Astrocyte (in vitro differentiated cells and primary cell): ENCODE results near the gene PRKAR2A. TPM values are rescaled to one million over a fixed set of nuclear protein-coding genes. Genes with fewer than 3 reads are reported as not detected.

ENCODE experiments used
- DNase-seq: peaks from one replicate; pipeline ENCODE4 v3.0.0-alpha.2; 2010; ENCODE audit warnings: low read depth
- FAIRE-seq: peaks from 2 replicates; lab custom pipeline; 2011; peaks lifted over from hg19 to GRCh38; lab: Jason Lieb, UNC
- H2AFZ ChIP-seq: 2 replicates; pipeline ENCODE4 v1.6.0; 2012; ENCODE audit warnings: low read depth, low read length, inconsistent platforms
- H3K27ac ChIP-seq: 2 replicates; pipeline ENCODE4 v1.5.1; 2011; ENCODE audit warnings: low read depth, low read length, inconsistent platforms
- H3K27me3 ChIP-seq: 2 replicates; pipeline ENCODE4 v1.6.0; 2011; ENCODE audit warnings: low read length, inconsistent platforms; ENCODE audit not compliant: insufficient read depth
- H3K36me3 ChIP-seq: 2 replicates; pipeline ENCODE4 v1.5.1; 2011; ENCODE audit warnings: low read length, inconsistent platforms; ENCODE audit not compliant: insufficient read depth
- H3K4me1 ChIP-seq: 2 replicates; pipeline ENCODE4 v1.5.1; 2011; ENCODE audit warnings: low read length, inconsistent platforms; ENCODE audit not compliant: insufficient read depth
- H3K4me2 ChIP-seq: 2 replicates; pipeline ENCODE4 v1.6.0; 2012; ENCODE audit warnings: low read length, inconsistent platforms
- H3K4me3 ChIP-seq: 2 replicates; pipeline ENCODE4 v1.5.1; 2011; ENCODE audit warnings: low read depth, mild to moderate bottlenecking, low read length, inconsistent platforms; ENCODE audit not compliant: insufficient read depth
- H3K79me2 ChIP-seq: 2 replicates; pipeline ENCODE4 v1.6.0; 2012; ENCODE audit warnings: mild to moderate bottlenecking, low read length, inconsistent platforms; ENCODE audit not compliant: insufficient read depth
- H3K9ac ChIP-seq: 2 replicates; pipeline ENCODE4 v1.6.0; 2012; ENCODE audit warnings: mild to moderate bottlenecking, low read length, inconsistent platforms
- H3K9me3 ChIP-seq: 2 replicates; pipeline ENCODE4 v1.5.1; 2012; ENCODE audit warnings: low read depth, mild to moderate bottlenecking, low read length, inconsistent platforms; ENCODE audit not compliant: insufficient read depth
- H4K20me1 ChIP-seq: 2 replicates; pipeline ENCODE4 v1.6.0; 2012; ENCODE audit warnings: low read length, inconsistent platforms; ENCODE audit not compliant: insufficient read depth
- H3K27ac Mint-ChIP-seq: one replicate; pipeline ENCODE4 v1.8.0; 2021; ENCODE audit warnings: mild to moderate bottlenecking, mixed read lengths; ENCODE audit not compliant: unreplicated experiment
- H3K27me3 Mint-ChIP-seq: one replicate; pipeline ENCODE4 v1.8.0; 2021; ENCODE audit warnings: low read depth, mixed read lengths; ENCODE audit not compliant: unreplicated experiment
- H3K36me3 Mint-ChIP-seq: one replicate; pipeline ENCODE4 v1.8.0; 2021; ENCODE audit warnings: low read depth, mixed read lengths; ENCODE audit not compliant: unreplicated experiment
- H3K4me1 Mint-ChIP-seq: one replicate; pipeline ENCODE4 v1.8.0; 2021; ENCODE audit warnings: low read depth, mixed read lengths; ENCODE audit not compliant: unreplicated experiment
- H3K4me3 Mint-ChIP-seq: one replicate; pipeline ENCODE4 v1.8.0; 2021; ENCODE audit warnings: mild to moderate bottlenecking, moderate library complexity, mixed read lengths; ENCODE audit not compliant: unreplicated experiment
- H3K9me3 Mint-ChIP-seq: one replicate; pipeline ENCODE4 v1.8.0; 2021; ENCODE audit warnings: mild to moderate bottlenecking, mixed read lengths; ENCODE audit not compliant: unreplicated experiment
- CTCF ChIP-seq: IDR thresholded peaks from 2 replicates; pipeline ENCODE4 v1.5.1; 2011; ENCODE audit warnings: low read depth, mild to moderate bottlenecking, inconsistent platforms, low read length, moderate library complexity; ENCODE audit not compliant: insufficient read depth
- EZH2 ChIP-seq: IDR thresholded peaks from 2 replicates; pipeline ENCODE4 v1.6.1; 2012; ENCODE audit warnings: mild to moderate bottlenecking, low read length, inconsistent platforms; ENCODE audit not compliant: insufficient read depth
- total RNA-seq: library from RNA; stranded (reverse); gene quantifications from 2 replicates; pipeline ENCODE4 v1.2.1, GENCODE V29; 2021

The PRKAR2A gene
- total RNA-seq, 1 donor from 2014 or later, result 52.5 TPM

- Histone ChIP-seq H3K9me3 (no peaks in the 10 kb centered on the region), H3K9ac (no peak overlapping the region), H3K27ac (no peak overlapping the region), H3K4me1 (peaks cover 38% of the 10 kb centered on the region), H3K4me2 (no peak overlapping the region), H3K79me2 (peaks cover 91% of the 10 kb centered on the region), H3K27me3 (no peaks in the 10 kb centered on the region), H4K20me1 (peaks cover 94% of the 10 kb centered on the region), H3K36me3 (peaks cover 18% of the 10 kb centered on the region), H2AFZ (no peak overlapping the region), H3K4me3 (no peak overlapping the region)
- TF ChIP-seq EZH2 (no peak), CTCF (no peak)
- Mint-ChIP-seq H3K4me1 (peaks cover 37% of the 10 kb centered on the region), H3K27me3 (no peaks in the 10 kb centered on the region), H3K9me3 (no peaks in the 10 kb centered on the region), H3K36me3 (peaks cover 19% of the 10 kb centered on the region), H3K27ac (no peak overlapping the region), H3K4me3 (no peak overlapping the region)
- FAIRE-seq, result no peak
- DNase-seq, result no peak
Measured at GRCh38 chr3:48697952-48698351, 149.7 kb downstream of the PRKAR2A start.

- H4K20me1 ChIP-seq, result peaks cover 93% of the 10 kb centered on the region
- Mint-ChIP-seq H3K9me3 (no peaks in the 10 kb centered on the region), H3K27ac (peak overlapping the region; percentile 4), H3K36me3 (peaks cover 15% of the 10 kb centered on the region), H3K27me3 (no peaks in the 10 kb centered on the region), H3K4me3 (no peak overlapping the region), H3K4me1 (peaks cover 43% of the 10 kb centered on the region)
- H3K4me1 ChIP-seq, result peaks cover 38% of the 10 kb centered on the region
- H3K4me3 ChIP-seq, result no peak overlapping the region
- no peaks in the 10 kb centered on the region for H3K9me3 ChIP-seq
- peak overlapping the region; percentile 14 for H3K27ac ChIP-seq
- H2AFZ ChIP-seq, result no peak overlapping the region
- FAIRE-seq (no peak), DNase-seq (no peak)
- H3K4me2 ChIP-seq, result no peak overlapping the region
- peaks cover 90% of the 10 kb centered on the region for H3K79me2 ChIP-seq
- no peak overlapping the region for H3K9ac ChIP-seq
- TF ChIP-seq EZH2, result no peak
- no peak for TF ChIP-seq CTCF
- no peaks in the 10 kb centered on the region for H3K27me3 ChIP-seq
- H3K36me3 ChIP-seq, result peaks cover 29% of the 10 kb centered on the region
Measured at GRCh38 chr3:48696601-48697000, 151.1 kb downstream of the PRKAR2A start.

Other genes with a start within 250 kb of the PRKAR2A start
- 190 and 199 TPM in 2 replicates for gene UQCRC1, start 238.2 kb downstream of the PRKAR2A start, total RNA-seq
- gene TMEM89, start 226.1 kb downstream of the PRKAR2A start, total RNA-seq, result 0.36 and 0.48 TPM in 2 replicates
- gene SLC26A6, start 212.4 kb downstream of the PRKAR2A start, total RNA-seq, result 30.3 and 32.0 TPM in 2 replicates
- gene CELSR3, start 185.0 kb downstream of the PRKAR2A start, total RNA-seq, result 8.6 and 10.2 TPM in 2 replicates
- 18.3 and 21.6 TPM in 2 replicates for gene NCKIPSD, start 162.0 kb downstream of the PRKAR2A start, total RNA-seq
- 92.9 and 104 TPM in 2 replicates for gene IP6K2, start 130.7 kb downstream of the PRKAR2A start, total RNA-seq
- 25.0 and 27.3 TPM in 2 replicates for gene SLC25A20, start 51.0 kb upstream of the PRKAR2A start, total RNA-seq
- gene ARIH2, start 71.0 kb upstream of the PRKAR2A start, total RNA-seq, result 93.6 and 94.6 TPM in 2 replicates
- 25.0 and 28.1 TPM in 2 replicates for gene P4HTM, start 142.4 kb upstream of the PRKAR2A start, total RNA-seq
- 107 and 130 TPM in 2 replicates for gene WDR6, start 159.5 kb upstream of the PRKAR2A start, total RNA-seq
- 18.5 and 25.1 TPM in 2 replicates for gene DALRD3, start 170.7 kb upstream of the PRKAR2A start, total RNA-seq
- gene NDUFAF3, start 174.2 kb upstream of the PRKAR2A start, total RNA-seq, result 75.4 and 84.8 TPM in 2 replicates
- 111 and 119 TPM in 2 replicates for gene IMPDH2, start 181.5 kb upstream of the PRKAR2A start, total RNA-seq
- gene QRICH1, start 246.2 kb upstream of the PRKAR2A start, total RNA-seq, result 109 and 119 TPM in 2 replicates